Left lung (tissue), 10 donors: ENCODE measurements around the gene MTG1. TPM values are rescaled to one million over a fixed set of nuclear protein-coding genes. Genes with fewer than 3 reads are reported as not detected.

Source experiments
- ATAC-seq: fragments of 200-7000 bp; cut with Tn5 transposase; one replicate; pipeline ENCODE4 v1.9.1; 2020; ENCODE audit warnings: moderate library complexity
- DNase-seq, 4 donors: peaks; one replicate each; pipeline ENCODE4 v3.0.0-alpha.2; 2013 to 2020
- H3K27ac ChIP-seq, 2 donors: fragments of 200-600 bp; sonication (generic) in 1 of 2; one replicate each; pipeline versions ENCODE4 v1.5.0 to v1.8.0; 2020 to 2021
- H3K27me3 ChIP-seq, 2 donors: fragments of 200-600 bp; sonication (generic) in 1 of 2; one replicate each; pipeline versions ENCODE4 v1.5.0 to v1.8.0; 2020 to 2021
- H3K36me3 ChIP-seq, 2 donors: fragments of 200-600 bp; sonication (generic) in 1 of 2; one replicate each; pipeline versions ENCODE4 v1.5.0 to v1.8.0; 2020 to 2021
- H3K4me1 ChIP-seq, 2 donors: fragments of 200-600 bp; one replicate each; pipeline ENCODE4 v1.8.0; 2021
- H3K4me3 ChIP-seq, 2 donors: fragments of 200-600 bp; sonication (generic) in 1 of 2; one replicate each; pipeline versions ENCODE4 v1.5.0 to v1.8.0; 2020 to 2021; ENCODE audit warnings: mild to moderate bottlenecking in 1 of 2
- H3K9me3 ChIP-seq, 2 donors: fragments of 200-600 bp; sonication (generic) in 1 of 2; one replicate each; pipeline versions ENCODE4 v1.5.0 to v1.8.0; 2020 to 2021
- intact Hi-C, 2 donors: fragments of 100-400 bp; cut with DNase I; formaldehyde crosslinking; loops; one replicate each; pipeline versions ENCODE4 v1.11.2 to v1.14.2; 2022
- polyA plus RNA-seq, 6 donors: library from polyadenylated mRNA; unstranded; fragments of 120-200 nt; gene quantifications; one replicate each; pipeline ENCODE4 v1.2.1, GENCODE V29; 2013; ENCODE audit not compliant: insufficient read length in 6 of 6
- total RNA-seq, 2 donors: library from RNA; stranded (reverse); fragmentation: NEBNext Ultra II Directional; extraction: Animal tissue kit (Norgen Biotek cat#: 25700); gene quantifications; one replicate each; pipeline ENCODE4 v1.2.1, GENCODE V29; 2021
- TF ChIP-seq, protein P1 (sequence below), 2 donors: fragments of 200-600 bp; sonication (generic) in 1 of 2; IDR thresholded peaks; one replicate each; pipeline versions ENCODE4 v1.5.0 to v1.8.0; 2021; ENCODE audit warnings: antibody characterized with exemption in 2 of 2
- donor health status: DM: no; HTN: yes; CAD: no.
- donor health status: DM: no; HTN: no; CAD: no.

MTG1 gene
- total and polyA plus RNA-seq, 8 donors: 31.5 to 75.1 (median 60.3) TPM

DNA sequence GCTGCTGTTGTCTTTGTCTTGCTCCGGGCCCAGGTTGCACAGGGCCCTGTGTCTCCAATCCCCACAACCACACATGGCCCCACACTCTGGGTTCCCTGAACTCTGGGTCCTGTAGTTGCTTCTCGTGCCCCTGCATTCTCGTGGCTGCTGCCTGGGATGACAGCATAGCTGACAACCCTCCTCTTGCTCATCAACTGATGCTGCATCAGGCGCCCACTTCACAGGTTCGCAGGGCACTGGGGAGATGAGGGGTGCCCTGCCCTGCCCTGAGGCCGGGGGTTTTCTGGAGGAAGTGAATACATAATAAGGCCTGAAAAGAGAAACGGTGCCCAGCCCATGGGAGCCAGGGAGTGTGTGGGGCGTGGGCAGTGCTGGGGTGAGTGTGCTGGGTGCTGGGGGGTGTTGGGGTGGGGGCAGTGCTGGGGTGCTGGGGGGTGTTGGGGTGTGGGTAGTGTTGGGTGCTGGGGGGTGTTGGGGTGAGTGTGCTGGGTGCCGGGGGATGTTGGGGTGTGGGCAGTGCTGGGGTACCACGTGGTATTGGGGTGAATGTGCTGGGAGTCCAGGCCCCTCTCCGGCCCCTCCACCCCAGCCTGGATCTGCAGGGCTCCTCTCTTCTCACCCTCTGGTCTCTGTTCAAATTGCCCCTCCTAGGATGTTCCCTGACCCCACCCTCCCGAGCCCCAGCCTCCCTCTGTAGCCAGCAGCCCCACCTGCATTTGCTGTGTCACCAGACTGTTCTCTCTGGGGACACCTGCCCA lies 2.0 kb upstream of the MTG1 start:
- TF ChIP-seq, protein P1, sequence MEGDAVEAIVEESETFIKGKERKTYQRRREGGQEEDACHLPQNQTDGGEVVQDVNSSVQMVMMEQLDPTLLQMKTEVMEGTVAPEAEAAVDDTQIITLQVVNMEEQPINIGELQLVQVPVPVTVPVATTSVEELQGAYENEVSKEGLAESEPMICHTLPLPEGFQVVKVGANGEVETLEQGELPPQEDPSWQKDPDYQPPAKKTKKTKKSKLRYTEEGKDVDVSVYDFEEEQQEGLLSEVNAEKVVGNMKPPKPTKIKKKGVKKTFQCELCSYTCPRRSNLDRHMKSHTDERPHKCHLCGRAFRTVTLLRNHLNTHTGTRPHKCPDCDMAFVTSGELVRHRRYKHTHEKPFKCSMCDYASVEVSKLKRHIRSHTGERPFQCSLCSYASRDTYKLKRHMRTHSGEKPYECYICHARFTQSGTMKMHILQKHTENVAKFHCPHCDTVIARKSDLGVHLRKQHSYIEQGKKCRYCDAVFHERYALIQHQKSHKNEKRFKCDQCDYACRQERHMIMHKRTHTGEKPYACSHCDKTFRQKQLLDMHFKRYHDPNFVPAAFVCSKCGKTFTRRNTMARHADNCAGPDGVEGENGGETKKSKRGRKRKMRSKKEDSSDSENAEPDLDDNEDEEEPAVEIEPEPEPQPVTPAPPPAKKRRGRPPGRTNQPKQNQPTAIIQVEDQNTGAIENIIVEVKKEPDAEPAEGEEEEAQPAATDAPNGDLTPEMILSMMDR (IDR thresholded peaks at IDR 0.05): no peak
- no peak for ATAC-seq
- intact Hi-C loops: no loop called here

DNA sequence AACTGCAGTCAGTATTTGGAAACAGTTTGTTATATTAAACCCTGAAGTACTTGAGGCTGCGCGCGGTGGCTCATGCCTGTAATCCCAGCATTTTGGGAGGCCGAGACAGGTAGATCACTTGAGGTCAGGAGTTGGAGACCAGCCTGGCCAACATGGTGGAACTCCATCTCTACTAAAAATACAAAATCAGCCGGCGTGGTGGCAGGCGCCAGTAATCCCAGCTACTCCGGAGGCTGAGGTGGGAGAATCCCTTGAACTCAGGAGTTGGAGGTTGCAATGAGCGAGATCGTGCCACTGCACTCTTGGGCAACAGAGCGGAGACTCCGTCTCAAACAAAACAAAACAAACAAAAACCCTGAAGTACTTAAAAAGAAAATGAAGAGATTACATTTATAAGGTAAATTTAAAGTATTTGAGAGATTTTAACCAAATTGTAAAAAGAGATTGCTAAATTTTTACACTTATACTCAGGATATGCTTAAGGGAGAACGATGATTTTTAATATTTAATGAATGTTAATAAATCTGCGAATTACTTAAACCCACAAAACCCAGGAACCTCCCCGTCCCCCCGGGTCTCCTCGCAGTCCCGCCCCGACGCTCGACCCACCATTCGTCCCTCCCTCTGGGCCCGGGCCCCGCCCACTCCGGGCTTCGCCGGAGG lies 425 bp upstream of the MTG1 start:
- intact Hi-C loops: no loop called here
- TF ChIP-seq, protein P1 (IDR thresholded peaks at IDR 0.05): no peak
- ATAC-seq (no peak), DNase-seq (peak in 1 of 4 donors; percentile 38)
- Histone ChIP-seq H3K4me3 (peak overlapping the region; percentile 90 to 95), H3K27me3 (no peaks in the 10 kb centered on the region), H3K4me1 (peaks cover 11 to 29% of the 10 kb centered on the region in 2 donors), H3K36me3 (peaks cover 0 to 36% of the 10 kb centered on the region in 2 donors), H3K27ac (peak overlapping the region; percentile 80 to 90), H3K9me3 (no peaks in the 10 kb centered on the region)

More for the DNA sequence above, 2.0 kb upstream of the MTG1 start:
- H3K27ac ChIP-seq: no peak overlapping the region
- peaks cover 0 to 20% of the 10 kb centered on the region in 2 donors for H3K36me3 ChIP-seq
- H3K27me3 ChIP-seq: no peaks in the 10 kb centered on the region
- no peak for DNase-seq
- H3K4me3 ChIP-seq: no peak overlapping the region
- H3K4me1 ChIP-seq: peaks cover 11 to 29% of the 10 kb centered on the region in 2 donors
- no peaks in the 10 kb centered on the region for H3K9me3 ChIP-seq

DNA sequence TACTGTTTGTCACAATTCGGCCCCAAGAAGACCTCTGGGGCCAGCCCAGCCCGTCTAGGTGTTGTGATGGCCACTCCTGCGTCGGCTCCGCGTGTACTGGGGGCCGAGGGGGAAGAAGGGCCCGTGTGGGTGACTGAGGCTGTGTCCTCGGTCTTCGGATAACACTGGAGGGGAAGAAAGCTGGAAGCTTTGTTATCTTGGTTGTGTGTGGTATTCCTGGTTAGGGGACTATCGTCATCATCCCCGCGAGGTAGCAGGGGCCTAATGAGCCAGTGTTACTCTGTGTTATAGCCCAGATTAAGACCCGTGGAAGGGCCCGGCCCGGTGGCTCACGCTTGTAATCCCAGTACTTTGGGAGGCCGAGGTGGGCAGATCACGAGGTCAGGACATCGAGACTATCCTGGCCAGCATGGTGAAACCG lies 854 bp downstream of the MTG1 start:
- no peaks in the 10 kb centered on the region for H3K27me3 ChIP-seq
- TF ChIP-seq, protein P1 (IDR thresholded peaks at IDR 0.05): no peak
- H3K27ac ChIP-seq: peak overlapping the region; percentile 80 to 90
- peaks cover 11 to 21% of the 10 kb centered on the region in 2 donors for H3K4me1 ChIP-seq
- no peak for ATAC-seq
- H3K9me3 ChIP-seq: no peaks in the 10 kb centered on the region
- H3K36me3 ChIP-seq: peaks cover 0 to 42% of the 10 kb centered on the region in 2 donors
- intact Hi-C loops: no loop called here
- no peak for DNase-seq
- peak overlapping the region; percentile 90 to 95 for H3K4me3 ChIP-seq

DNA sequence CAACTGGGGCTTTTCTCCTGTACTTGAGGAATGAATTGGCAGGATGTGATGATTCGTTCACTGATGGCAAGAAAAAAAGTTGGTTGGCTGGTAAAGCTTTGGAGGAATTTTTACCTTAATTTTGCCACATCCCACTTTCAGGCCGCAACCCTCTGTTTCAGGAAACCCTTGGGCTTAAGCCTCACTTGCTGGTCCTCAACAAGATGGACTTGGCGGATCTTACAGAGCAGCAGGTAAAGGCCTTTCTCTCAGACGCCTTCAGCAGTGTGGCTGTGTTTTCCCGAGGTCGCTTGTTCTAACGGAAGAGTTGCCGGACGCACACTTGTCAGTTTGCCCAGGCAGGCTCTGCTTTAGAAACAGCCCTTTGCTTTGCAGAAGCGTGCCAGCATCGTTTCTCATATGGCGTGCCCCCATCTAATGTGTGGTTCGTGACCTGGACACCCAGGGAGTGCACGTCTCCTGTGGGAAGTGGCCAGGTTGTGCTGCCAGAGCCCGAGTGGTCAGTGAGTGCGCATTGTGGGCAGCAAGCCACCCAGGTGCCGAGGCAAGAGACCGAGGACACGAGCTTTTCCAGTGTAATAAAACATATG lies 2.2 kb downstream of the MTG1 start:
- H3K9me3 ChIP-seq: no peaks in the 10 kb centered on the region
- DNase-seq (no peak), ATAC-seq (no peak)
- H3K4me3 ChIP-seq: no peak overlapping the region
- TF ChIP-seq, protein P1 (IDR thresholded peaks at IDR 0.05): no peak
- peaks cover 11 to 25% of the 10 kb centered on the region in 2 donors for H3K4me1 ChIP-seq
- H3K27ac ChIP-seq: no peak overlapping the region
- intact Hi-C loops: no loop called here
- no peaks in the 10 kb centered on the region for H3K27me3 ChIP-seq
- H3K36me3 ChIP-seq: peaks cover 0 to 53% of the 10 kb centered on the region in 2 donors

DNA sequence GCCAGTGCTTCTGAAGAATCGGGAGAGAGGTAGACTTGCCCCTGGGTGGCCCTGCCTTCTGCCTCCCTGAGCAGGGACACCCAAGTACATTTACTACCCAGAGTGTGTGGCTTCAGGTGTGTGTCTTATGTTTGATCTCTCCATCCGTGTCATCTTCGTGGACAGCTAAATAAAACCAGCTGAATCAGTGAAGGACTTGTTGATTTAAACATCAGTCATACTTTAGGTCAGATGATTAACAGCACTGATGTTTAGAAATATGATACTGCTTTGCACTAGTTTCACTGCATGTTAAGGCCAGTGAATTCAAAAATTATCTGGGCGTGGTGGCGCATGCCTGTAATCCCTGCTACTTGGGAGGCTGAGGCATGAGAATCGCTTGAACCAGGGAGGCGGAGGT lies 4.0 kb downstream of the MTG1 start:
- ATAC-seq: no peak
- intact Hi-C loops: no loop called here

More for the DNA sequence above, 4.0 kb downstream of the MTG1 start:
- H3K27me3 ChIP-seq: no peaks in the 10 kb centered on the region
- no peaks in the 10 kb centered on the region for H3K9me3 ChIP-seq
- H3K27ac ChIP-seq: no peak overlapping the region
- H3K4me1 ChIP-seq: peaks cover 11 to 29% of the 10 kb centered on the region in 2 donors
- TF ChIP-seq, protein P1 (IDR thresholded peaks at IDR 0.05): no peak
- no peak overlapping the region for H3K4me3 ChIP-seq
- DNase-seq: no peak
- peaks cover 0 to 70% of the 10 kb centered on the region in 2 donors for H3K36me3 ChIP-seq
